ENCODE measurements around the gene TENT4A.

- TF ChIP-seq CTCF (conservative IDR thresholded peaks at IDR 0.05 in 1 of 2, IDR thresholded peaks at IDR 0.05 in 1 of 2; ENCODE audit: extremely low read depth in 1 of 2, insufficient read depth in 1 of 2, low read depth in 1 of 2, low read length in 2 of 2) (peak in 1 of 2 donors; percentile 12), EZH2 (IDR thresholded peaks at IDR 0.05; ENCODE audit: borderline replicate concordance, low read length) (no peak)
Observed at GRCh38 chr5:6675784-6676491, 37.3 kb upstream of the TENT4A start.

All from mammary epithelial cell (primary cell).